AG09319 (cell line): ENCODE results near the gene ZNF583.

Experiments
- DNase-seq: peaks from one replicate; pipeline ENCODE4 v3.0.0-alpha.2; 2010; ENCODE audit warnings: low read depth; ENCODE audit errors: extremely low read depth
- CTCF ChIP-seq: IDR thresholded peaks from 2 replicates; pipeline ENCODE4 v1.5.1; 2011; ENCODE audit warnings: low read depth, mild to moderate bottlenecking, inconsistent platforms, low read length, moderate library complexity

ZNF583 gene

GRCh38 chr19:56372281-56372680 is 31.9 kb upstream of the ZNF583 start:
- no peak for DNase-seq
- TF ChIP-seq CTCF = no peak

- no peak for DNase-seq
- TF ChIP-seq CTCF = no peak
Observed at GRCh38 chr19:56377105-56377924, 26.8 kb upstream of the ZNF583 start.

GRCh38 chr19:56383826-56384605 is 20.1 kb upstream of the ZNF583 start:
- no peak for TF ChIP-seq CTCF
- DNase-seq = no peak

- peak; percentile 90 for DNase-seq
Observed at GRCh38 chr19:56393119-56394012, 10.8 kb upstream of the ZNF583 start, which contains the start of gene ZNF582. Gene ZNF582 (minus strand): TSS chr19:56393534. CDS start chr19:56391752, 1,782 bp downstream.

GRCh38 chr19:56398809-56399208 is 5.3 kb upstream of the ZNF583 start:
- no peak for DNase-seq
- no peak for TF ChIP-seq CTCF

More at GRCh38 chr19:56393119-56394012, 10.8 kb upstream of the ZNF583 start, which contains the start of gene ZNF582:
- TF ChIP-seq CTCF = peak; percentile 74

GRCh38 chr19:56400485-56400884 is 3.6 kb upstream of the ZNF583 start:
- no peak for TF ChIP-seq CTCF
- DNase-seq = no peak
